Memory B cell (primary cell): ENCODE data around the gene SPOCD1.

Experiments
- ATAC-seq: fragments of 150-1000 bp; cut with Tn5 transposase; 2 replicates; pipeline ENCODE4 v1.10.0; 2021; ENCODE audit warnings: low read depth, mild to moderate bottlenecking, moderate library complexity
- DNase-seq, 2 donors: peaks; one replicate each; pipeline ENCODE4 v3.0.0; 2022; ENCODE audit warnings: low spot score in 2 of 2
- H3K27ac Mint-ChIP-seq: one replicate; pipeline ENCODE4 v1.8.0; 2022; ENCODE audit warnings: mild to moderate bottlenecking, moderate library complexity, mixed read lengths
- H3K27me3 Mint-ChIP-seq: one replicate; pipeline ENCODE4 v1.8.0; 2022; ENCODE audit warnings: mixed read lengths
- H3K36me3 Mint-ChIP-seq: one replicate; pipeline ENCODE4 v1.8.0; 2022; ENCODE audit warnings: mild to moderate bottlenecking, mixed read lengths
- H3K4me1 Mint-ChIP-seq: one replicate; pipeline ENCODE4 v1.8.0; 2022; ENCODE audit warnings: mixed read lengths
- H3K4me3 Mint-ChIP-seq: one replicate; pipeline ENCODE4 v1.8.0; 2022; ENCODE audit warnings: mild to moderate bottlenecking, moderate library complexity, mixed read lengths
- H3K9me3 Mint-ChIP-seq: one replicate; pipeline ENCODE4 v1.8.0; 2022; ENCODE audit warnings: mixed read lengths

Gene SPOCD1

DNA sequence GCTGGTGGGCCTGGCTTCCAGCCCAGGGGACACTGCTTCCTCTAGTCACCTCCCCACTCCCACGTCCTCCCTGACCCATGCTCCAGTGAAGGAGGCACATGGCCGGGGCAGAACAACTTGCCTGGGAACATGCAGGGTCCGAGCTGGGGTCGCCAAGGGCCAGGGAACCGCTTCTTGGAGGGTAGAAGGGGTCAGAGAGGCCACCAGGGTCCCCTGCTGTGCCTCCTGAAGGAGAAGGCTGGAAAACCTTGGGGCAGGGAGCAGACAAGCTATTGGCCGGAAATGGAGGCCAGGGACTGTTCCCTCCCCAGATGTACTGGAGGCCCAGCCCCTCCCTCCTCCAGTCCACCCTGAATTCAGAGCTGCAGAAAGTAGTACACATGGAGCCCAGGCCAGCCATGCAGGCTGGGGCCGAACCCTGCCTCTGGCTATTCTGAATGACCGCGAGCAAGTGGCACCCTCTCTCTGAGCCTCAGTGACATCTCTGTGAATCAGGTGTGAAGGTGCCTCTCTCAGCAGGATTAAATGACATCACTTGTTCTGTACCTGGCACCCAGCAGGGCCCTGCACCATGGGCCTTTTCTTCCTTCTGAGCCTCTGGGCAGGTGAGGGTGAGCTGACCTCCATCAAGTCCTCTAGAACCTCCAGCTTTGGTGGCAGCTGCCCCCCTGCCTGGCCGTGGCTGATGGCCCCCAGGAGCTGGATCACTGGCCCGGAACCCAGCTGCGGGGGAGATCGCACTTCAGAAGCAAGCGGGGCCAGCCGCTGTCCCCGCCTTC is 15.7 kb downstream of the SPOCD1 start:
- ATAC-seq (no peak), DNase-seq (no peak)

DNA sequence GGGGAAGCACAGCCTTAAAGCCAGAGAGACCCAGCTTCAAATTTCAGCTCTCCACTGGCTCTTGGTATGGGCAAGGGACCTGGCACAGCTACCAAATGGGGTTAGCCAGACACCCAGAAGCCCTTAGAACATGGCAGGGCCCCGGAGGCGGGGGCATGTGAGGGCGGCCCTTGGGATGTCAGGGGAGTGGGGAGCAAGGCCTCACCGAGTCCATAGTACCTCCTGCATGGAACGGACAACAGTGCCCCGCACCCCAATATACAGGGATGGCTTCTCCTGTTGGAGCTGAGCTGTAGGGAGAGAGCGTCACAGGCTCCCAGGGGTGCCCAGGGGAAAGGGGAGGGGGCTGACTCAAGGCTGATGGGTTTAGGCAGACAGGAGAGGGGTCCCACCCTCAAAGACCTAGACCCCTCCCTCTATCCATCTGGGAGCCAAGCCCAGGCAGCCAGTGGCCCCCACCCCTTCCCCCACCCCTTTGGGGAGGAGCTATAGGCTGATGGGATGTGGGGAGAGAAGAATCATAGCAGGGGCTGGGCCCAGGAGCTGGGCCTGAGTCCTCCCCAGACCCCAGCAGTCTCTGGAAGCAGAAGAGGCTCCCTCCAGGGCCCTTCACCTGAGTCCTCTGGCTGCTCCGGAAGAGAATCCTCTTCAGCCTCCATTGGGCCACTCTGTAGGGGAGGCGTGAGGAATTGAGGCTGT is 16.5 kb downstream of the SPOCD1 start:
- Mint-ChIP-seq H3K36me3 (no peaks in the 10 kb centered on the region), H3K27me3 (peaks cover 12% of the 10 kb centered on the region), H3K4me3 (no peak overlapping the region), H3K4me1 (peaks cover 18% of the 10 kb centered on the region), H3K9me3 (no peaks in the 10 kb centered on the region), H3K27ac (no peak overlapping the region)
- DNase-seq (no peak), ATAC-seq (no peak)

More for the DNA sequence above, 15.7 kb downstream of the SPOCD1 start:
- no peaks in the 10 kb centered on the region for H3K9me3 Mint-ChIP-seq
- H3K4me1 Mint-ChIP-seq = peaks cover 18% of the 10 kb centered on the region
- H3K27ac Mint-ChIP-seq = no peak overlapping the region
- no peaks in the 10 kb centered on the region for H3K36me3 Mint-ChIP-seq
- H3K4me3 Mint-ChIP-seq = no peak overlapping the region
- peaks cover 12% of the 10 kb centered on the region for H3K27me3 Mint-ChIP-seq

DNA sequence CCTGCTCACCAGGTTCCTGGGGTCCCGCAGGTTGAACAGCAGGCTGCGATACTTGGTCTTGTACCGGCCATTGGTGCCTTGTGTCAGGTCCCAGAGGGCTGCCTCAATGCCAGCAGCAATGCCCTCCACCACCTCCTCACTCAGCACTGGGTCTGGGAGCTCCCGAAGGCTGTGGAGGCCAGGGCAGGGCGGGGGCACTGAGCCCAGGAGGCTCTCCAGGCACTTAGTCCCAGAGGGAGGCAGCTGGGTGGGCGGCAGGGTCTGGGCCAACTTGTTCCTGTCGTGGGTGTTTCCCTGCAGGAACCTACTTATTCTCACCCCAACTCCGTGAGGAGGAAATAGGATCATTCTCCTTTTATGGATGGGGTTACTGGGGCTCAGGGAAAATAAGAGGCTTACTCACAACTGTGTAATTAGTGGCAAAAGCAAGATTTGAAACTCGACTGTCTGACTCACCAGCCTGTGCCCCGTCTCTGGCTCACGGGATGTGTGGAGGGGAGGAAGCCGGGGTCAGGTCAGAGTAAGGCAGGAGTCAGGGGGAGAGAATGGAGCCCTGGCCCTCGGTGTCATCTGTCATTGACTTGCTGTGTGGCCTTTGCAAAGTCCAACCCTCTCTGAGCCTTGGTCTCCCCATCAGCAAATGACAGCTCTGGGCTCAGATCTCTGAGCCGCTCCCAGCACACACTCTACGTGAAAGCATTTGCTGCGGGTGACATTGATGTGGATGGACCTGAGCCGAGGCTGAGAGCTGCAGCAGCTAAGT is 17.2 kb downstream of the SPOCD1 start:
- H3K4me3 Mint-ChIP-seq = no peak overlapping the region
- ATAC-seq (no peak), DNase-seq (no peak)
- H3K27ac Mint-ChIP-seq = no peak overlapping the region
- H3K36me3 Mint-ChIP-seq = no peaks in the 10 kb centered on the region
- H3K4me1 Mint-ChIP-seq = peaks cover 16% of the 10 kb centered on the region
- peaks cover 12% of the 10 kb centered on the region for H3K27me3 Mint-ChIP-seq
- no peaks in the 10 kb centered on the region for H3K9me3 Mint-ChIP-seq

DNA sequence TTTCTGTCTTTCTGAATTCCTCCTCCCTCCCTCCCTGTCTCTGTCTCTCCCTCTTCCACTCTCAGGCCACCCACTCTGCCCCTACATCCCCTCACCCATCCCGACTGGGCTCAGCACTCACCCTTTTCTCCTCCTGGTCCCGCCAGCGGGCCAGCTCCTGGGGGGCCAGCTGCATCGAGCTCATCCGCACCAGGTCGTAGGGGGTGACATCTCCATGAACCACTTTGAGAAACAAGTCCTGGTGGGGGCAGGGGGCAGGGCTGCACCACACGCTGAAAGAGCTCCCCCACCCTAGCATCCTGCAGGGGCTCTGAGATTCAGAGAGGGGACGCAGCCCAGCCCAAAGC is 17.8 kb downstream of the SPOCD1 start:
- Mint-ChIP-seq H3K36me3 (no peaks in the 10 kb centered on the region), H3K27ac (no peak overlapping the region), H3K9me3 (no peaks in the 10 kb centered on the region), H3K27me3 (peaks cover 13% of the 10 kb centered on the region), H3K4me3 (no peak overlapping the region), H3K4me1 (peaks cover 14% of the 10 kb centered on the region)
- ATAC-seq (no peak), DNase-seq (no peak)

DNA sequence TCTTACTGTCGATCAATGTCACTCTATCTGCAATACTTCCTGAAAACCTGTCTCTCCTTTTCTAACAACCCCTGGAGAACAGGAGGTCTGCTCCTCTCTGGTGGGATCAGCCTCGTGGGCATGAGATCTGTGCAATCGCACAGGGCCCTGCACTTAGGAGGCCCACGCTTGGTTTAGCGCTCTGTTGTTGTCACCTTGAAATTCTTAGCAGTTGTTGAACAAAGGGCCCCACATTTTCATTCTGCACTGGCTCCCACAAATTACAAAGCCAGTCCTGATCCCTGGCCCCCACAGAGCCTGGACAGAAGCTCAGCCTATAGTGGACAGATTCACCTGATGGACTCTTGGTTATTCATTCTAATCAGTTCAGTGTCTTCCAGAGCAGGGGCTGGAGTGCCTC is 18.6 kb downstream of the SPOCD1 start:
- no peaks in the 10 kb centered on the region for H3K9me3 Mint-ChIP-seq
- H3K36me3 Mint-ChIP-seq = no peaks in the 10 kb centered on the region
- peaks cover 12% of the 10 kb centered on the region for H3K4me1 Mint-ChIP-seq
- no peak for ATAC-seq
- no peak overlapping the region for H3K27ac Mint-ChIP-seq
- DNase-seq = no peak
- no peak overlapping the region for H3K4me3 Mint-ChIP-seq
- peaks cover 15% of the 10 kb centered on the region for H3K27me3 Mint-ChIP-seq

DNA sequence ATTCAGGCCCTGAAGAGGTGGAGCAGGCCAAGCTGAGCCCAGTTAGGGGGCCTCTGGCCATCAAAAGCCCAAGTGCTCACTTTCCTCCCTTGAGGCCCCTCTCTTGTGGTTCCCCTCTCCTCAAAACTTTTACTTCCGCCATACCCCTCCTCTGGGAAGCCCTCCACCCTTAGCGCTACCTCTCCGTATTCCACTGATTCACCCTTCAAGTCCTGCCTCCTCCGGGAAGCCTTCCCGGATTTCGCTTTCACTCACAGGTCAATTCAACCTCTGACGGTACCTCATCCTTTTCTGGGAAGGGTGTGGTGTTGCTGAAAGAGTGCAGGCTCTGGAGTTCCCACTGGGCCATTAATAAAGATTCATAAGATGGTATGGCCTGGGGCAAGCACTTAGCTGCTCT is 19.1 kb downstream of the SPOCD1 start:
- Mint-ChIP-seq H3K36me3 (no peaks in the 10 kb centered on the region), H3K4me3 (no peak overlapping the region), H3K27me3 (peaks cover 15% of the 10 kb centered on the region), H3K4me1 (peaks cover 11% of the 10 kb centered on the region), H3K9me3 (no peaks in the 10 kb centered on the region), H3K27ac (no peak overlapping the region)
- DNase-seq (no peak), ATAC-seq (no peak)

DNA sequence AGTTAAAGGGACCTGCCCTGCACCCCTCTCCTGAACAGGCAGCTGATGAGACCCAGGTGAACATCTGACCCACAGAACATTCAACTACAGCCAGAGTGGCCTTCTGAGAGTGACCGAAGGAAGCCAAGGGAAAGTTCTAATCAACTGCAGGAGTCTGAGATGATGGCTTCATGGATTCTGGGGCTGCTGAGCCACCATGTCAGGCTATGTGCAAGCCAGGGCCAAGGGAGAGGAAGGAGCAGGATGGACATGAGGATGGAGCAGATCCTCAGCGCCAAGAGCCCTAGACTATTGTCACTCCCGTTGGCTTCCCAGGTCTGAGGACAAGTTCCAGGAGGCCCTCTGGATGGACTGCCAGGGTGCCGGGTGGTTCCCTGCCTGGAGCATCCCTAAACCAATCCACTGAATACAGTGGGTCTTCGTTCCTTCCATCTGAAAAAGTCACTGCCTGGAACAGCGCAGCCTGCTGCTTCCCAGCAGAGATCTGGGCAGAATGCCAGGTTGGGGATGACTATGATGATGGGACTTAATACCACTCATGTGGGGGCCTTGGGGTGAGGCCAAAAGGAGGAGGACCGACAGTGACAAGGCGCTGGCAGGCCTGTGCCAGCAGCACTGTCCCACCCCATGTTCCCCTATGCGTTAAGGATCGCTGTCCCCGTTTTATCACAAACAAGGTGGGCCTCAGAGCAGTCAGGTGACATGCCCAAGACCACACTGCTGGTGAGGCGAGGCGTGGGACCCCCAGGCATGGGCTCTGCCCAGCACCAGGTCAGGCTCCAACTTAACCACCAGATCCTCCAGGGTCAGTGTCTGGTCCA is 19.8 kb downstream of the SPOCD1 start:
- Mint-ChIP-seq H3K9me3 (no peaks in the 10 kb centered on the region), H3K36me3 (no peaks in the 10 kb centered on the region), H3K27ac (no peak overlapping the region), H3K4me3 (no peak overlapping the region), H3K4me1 (peaks cover 5% of the 10 kb centered on the region), H3K27me3 (peaks cover 15% of the 10 kb centered on the region)
- DNase-seq = no peak
- no peak for ATAC-seq

DNA sequence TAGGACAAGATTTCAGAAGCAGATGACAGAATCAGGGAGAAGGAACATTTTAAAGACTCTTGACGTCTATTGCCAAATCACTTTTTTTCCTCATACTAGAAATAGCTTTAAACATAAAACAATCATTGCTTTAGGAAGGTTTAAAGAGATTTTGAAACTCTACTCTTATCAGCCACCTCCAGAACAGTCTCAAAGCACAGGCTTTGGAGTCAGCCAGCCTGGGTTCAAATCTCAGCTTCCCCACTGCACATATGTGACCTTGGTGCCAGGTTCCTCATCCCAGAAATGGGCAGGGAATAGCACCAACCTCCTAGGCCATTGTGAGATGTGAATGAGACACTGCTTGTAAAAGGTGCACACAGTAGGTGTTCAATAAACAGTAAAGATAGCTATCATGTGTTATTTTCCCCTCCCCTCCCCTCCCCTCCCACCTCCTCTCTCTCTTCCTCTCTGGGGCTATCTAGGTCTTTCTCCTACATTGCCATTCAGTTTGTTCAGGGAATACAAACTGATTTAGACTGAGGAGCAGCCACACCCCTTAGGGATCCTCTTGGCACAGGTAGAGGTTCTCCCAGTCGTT is 20.6 kb downstream of the SPOCD1 start:
- H3K4me3 Mint-ChIP-seq = no peak overlapping the region
- no peaks in the 10 kb centered on the region for H3K4me1 Mint-ChIP-seq
- ATAC-seq = no peak
- no peaks in the 10 kb centered on the region for H3K36me3 Mint-ChIP-seq
- no peak for DNase-seq
- no peaks in the 10 kb centered on the region for H3K9me3 Mint-ChIP-seq
- no peak overlapping the region for H3K27ac Mint-ChIP-seq
- H3K27me3 Mint-ChIP-seq = peaks cover 12% of the 10 kb centered on the region

DNA sequence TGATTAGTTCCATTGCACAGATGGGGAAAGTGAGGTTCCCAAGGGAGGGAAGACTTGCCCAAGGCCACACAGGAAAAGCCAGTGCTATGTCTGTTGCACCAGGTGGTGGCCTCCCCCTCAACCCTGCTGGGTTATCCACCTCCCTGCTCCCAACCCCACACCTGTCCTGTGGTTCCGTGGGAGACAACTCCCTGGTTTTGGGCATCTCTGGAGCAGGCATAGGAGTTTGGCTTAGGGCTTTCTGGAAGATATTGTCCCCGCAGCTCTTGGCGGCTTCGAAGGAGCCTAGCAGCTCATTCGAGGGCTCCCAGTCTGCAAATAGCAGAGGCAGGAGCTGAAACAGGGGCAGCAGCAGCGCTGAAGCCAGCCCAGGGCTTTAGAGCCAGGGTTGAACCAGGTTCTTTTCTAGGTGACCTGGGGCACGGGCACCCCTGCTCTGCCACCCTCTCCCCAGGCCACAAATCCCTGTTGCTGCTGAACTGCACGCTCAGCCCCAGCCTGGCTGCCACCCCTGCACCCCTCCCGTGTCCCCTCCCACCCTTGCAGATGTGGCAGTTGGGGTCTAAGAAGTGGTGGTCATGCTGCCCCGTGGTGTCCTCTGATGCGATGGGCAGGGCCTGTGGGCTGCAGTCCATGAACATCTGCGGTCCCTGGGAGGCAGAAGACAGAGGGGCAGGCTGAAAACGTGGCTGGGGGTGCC is 22.1 kb downstream of the SPOCD1 start:
- H3K36me3 Mint-ChIP-seq = no peaks in the 10 kb centered on the region
- DNase-seq = no peak
- no peak for ATAC-seq
- H3K27ac Mint-ChIP-seq = no peak overlapping the region
- H3K9me3 Mint-ChIP-seq = no peaks in the 10 kb centered on the region
- peaks cover 12% of the 10 kb centered on the region for H3K27me3 Mint-ChIP-seq
- H3K4me1 Mint-ChIP-seq = peaks cover 2% of the 10 kb centered on the region
- no peak overlapping the region for H3K4me3 Mint-ChIP-seq

DNA sequence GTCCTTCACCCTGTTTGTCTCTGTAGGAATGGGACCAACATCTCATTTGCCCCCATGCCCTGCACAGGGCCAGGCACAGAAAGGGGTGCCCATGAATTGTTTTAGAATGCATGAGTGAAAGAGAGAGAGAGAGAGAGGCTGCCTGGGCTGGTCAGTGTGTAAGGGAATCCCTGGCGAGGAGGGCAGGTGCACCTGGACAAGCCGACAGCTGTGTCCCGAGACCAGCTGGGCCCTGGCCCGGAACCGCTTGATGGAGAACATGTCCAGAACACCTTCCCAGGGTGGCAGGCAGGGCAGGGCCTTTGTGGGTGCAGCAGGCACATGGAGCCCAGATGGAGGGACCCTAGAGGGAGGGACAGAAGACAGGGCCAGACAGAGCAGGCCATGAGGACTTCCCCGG is 22.7 kb downstream of the SPOCD1 start:
- DNase-seq = no peak
- no peak overlapping the region for H3K4me3 Mint-ChIP-seq
- no peaks in the 10 kb centered on the region for H3K36me3 Mint-ChIP-seq
- H3K27me3 Mint-ChIP-seq = peaks cover 11% of the 10 kb centered on the region
- ATAC-seq = no peak
- H3K9me3 Mint-ChIP-seq = no peaks in the 10 kb centered on the region
- peaks cover 4% of the 10 kb centered on the region for H3K4me1 Mint-ChIP-seq
- H3K27ac Mint-ChIP-seq = no peak overlapping the region

DNA sequence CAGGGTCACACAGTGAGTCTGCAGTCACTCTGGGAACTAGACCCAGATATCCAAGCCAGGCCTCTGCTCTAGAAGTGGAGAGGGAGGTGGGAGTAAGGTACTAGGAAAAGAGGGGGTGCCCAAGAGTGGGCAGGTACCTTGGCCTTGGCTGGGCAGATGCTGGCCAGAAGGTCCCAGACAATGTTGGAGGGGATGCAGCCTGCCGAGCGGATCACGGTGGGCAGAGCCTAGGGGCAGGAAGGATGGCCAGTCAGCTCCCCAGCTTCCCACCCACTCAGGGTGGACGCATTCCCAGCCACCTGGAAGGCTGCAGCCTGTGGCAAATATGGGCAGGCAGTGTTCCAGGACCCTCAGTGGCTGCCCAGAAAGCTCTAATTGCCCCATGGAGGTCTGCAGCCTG is 23.3 kb downstream of the SPOCD1 start:
- H3K36me3 Mint-ChIP-seq = no peaks in the 10 kb centered on the region
- H3K4me3 Mint-ChIP-seq = no peak overlapping the region
- DNase-seq (no peak), ATAC-seq (no peak)
- H3K27me3 Mint-ChIP-seq = peaks cover 7% of the 10 kb centered on the region
- H3K27ac Mint-ChIP-seq = no peak overlapping the region
- no peaks in the 10 kb centered on the region for H3K9me3 Mint-ChIP-seq
- H3K4me1 Mint-ChIP-seq = peaks cover 9% of the 10 kb centered on the region

DNA sequence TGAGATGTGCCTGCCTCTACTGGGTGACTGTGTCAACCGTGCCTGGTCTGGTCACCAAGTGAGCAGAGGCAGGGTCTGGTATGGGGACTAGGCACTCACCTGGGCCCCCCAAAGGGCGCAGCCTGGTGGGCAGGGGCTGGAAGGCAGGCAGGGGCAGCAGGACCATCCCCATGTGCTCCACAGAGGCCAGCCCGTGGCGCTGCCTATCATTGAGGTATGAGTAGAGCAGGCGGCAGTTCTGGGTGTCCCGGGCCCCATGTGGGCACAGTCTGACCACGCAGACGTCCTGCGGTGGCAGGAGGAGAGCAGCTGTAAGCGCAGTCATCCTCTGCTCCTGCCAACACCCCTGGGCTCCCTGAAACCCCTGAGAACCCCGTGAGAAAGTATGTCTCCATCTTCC is 23.7 kb downstream of the SPOCD1 start:
- ATAC-seq (no peak), DNase-seq (no peak)
- no peak overlapping the region for H3K27ac Mint-ChIP-seq
- peaks cover 6% of the 10 kb centered on the region for H3K27me3 Mint-ChIP-seq
- H3K4me3 Mint-ChIP-seq = no peak overlapping the region
- H3K9me3 Mint-ChIP-seq = no peaks in the 10 kb centered on the region
- H3K4me1 Mint-ChIP-seq = peaks cover 10% of the 10 kb centered on the region
- H3K36me3 Mint-ChIP-seq = no peaks in the 10 kb centered on the region
